Measurements from ENCODE around the gene HLA-DRA. TPM values are rescaled to one million over a fixed set of nuclear protein-coding genes. Genes with fewer than 3 reads are reported as not detected.

HLA-DRA gene
- total RNA-seq: 10 to 100 TPM in 1 of 2 experiments, 1 to 10 TPM in 1; 9.8 to 12.2 TPM

DNA sequence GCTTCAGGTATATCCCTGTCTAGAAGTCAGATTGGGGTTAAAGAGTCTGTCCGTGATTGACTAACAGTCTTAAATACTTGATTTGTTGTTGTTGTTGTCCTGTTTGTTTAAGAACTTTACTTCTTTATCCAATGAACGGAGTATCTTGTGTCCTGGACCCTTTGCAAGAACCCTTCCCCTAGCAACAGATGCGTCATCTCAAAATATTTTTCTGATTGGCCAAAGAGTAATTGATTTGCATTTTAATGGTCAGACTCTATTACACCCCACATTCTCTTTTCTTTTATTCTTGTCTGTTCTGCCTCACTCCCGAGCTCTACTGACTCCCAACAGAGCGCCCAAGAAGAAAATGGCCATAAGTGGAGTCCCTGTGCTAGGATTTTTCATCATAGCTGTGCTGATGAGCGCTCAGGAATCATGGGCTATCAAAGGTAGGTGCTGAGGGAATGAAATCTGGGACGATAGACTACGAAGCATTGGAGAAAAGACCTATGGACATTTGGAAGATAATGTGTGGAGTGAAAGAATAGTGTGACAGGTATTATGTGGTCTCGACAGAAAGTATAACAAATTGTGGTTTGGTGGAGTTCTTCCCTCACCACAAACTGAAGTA lies at the start of gene HLA-DRA:
TSS of gene HLA-DRA (plus strand) at position 286 of the 613 bp plus-strand sequence. CDS start at position 350, 64 bp downstream.
- peaks cover 14% of the 10 kb centered on the region for H3K4me1 Mint-ChIP-seq
- H3K9me3 Mint-ChIP-seq: no peaks in the 10 kb centered on the region
- H3K4me3 Mint-ChIP-seq: peak within 1 kb of the TSS; percentile 69
- H3K27ac Mint-ChIP-seq: peak within 1 kb of the TSS; percentile 52
- DNase-seq: no peak
- no peaks in the 10 kb centered on the region for H3K36me3 Mint-ChIP-seq
- H3K27me3 Mint-ChIP-seq: peaks cover 26% of the 10 kb centered on the region

GRCh38 chr6:32391505-32391904 lies 48.2 kb upstream of the HLA-DRA start:
- no peak overlapping the region for H3K4me3 Mint-ChIP-seq
- H3K36me3 Mint-ChIP-seq: no peaks in the 10 kb centered on the region
- H3K9me3 Mint-ChIP-seq: no peaks in the 10 kb centered on the region
- no peak for DNase-seq
- H3K4me1 Mint-ChIP-seq: no peaks in the 10 kb centered on the region
- H3K27me3 Mint-ChIP-seq: peaks cover 34% of the 10 kb centered on the region
- H3K27ac Mint-ChIP-seq: no peak overlapping the region

GRCh38 chr6:32393665-32394420 lies 45.8 kb upstream of the HLA-DRA start:
- Mint-ChIP-seq H3K4me3 (no peak overlapping the region), H3K27me3 (peaks cover 27% of the 10 kb centered on the region), H3K4me1 (peaks cover 5% of the 10 kb centered on the region)

DNA sequence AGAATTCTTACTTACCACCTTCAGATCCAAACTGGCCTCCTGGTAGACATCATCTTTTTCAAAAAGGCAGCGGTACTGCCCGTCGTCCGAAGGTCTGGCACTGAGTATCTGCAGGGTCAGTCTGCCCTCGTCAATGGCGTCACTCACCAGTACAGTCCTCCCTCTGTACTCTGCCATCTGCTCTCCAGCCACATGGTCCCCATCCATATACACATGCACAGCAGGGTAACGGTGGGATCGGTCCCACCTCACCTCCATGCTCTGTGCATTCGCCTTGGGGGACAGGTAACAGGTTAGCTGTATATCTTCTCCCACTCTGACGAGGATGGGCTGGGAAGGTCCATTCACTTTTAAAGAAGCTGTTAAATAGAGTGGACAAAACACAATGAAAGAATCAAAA lies 43.7 kb upstream of the HLA-DRA start:
- DNase-seq: no peak
- Mint-ChIP-seq H3K4me1 (peaks cover 5% of the 10 kb centered on the region), H3K27me3 (peaks cover 23% of the 10 kb centered on the region), H3K4me3 (no peak overlapping the region), H3K9me3 (no peaks in the 10 kb centered on the region), H3K27ac (no peak overlapping the region), H3K36me3 (no peaks in the 10 kb centered on the region)

More at GRCh38 chr6:32393665-32394420, 45.8 kb upstream of the HLA-DRA start:
- no peaks in the 10 kb centered on the region for H3K36me3 Mint-ChIP-seq
- DNase-seq: no peak
- no peak overlapping the region for H3K27ac Mint-ChIP-seq
- no peaks in the 10 kb centered on the region for H3K9me3 Mint-ChIP-seq

DNA sequence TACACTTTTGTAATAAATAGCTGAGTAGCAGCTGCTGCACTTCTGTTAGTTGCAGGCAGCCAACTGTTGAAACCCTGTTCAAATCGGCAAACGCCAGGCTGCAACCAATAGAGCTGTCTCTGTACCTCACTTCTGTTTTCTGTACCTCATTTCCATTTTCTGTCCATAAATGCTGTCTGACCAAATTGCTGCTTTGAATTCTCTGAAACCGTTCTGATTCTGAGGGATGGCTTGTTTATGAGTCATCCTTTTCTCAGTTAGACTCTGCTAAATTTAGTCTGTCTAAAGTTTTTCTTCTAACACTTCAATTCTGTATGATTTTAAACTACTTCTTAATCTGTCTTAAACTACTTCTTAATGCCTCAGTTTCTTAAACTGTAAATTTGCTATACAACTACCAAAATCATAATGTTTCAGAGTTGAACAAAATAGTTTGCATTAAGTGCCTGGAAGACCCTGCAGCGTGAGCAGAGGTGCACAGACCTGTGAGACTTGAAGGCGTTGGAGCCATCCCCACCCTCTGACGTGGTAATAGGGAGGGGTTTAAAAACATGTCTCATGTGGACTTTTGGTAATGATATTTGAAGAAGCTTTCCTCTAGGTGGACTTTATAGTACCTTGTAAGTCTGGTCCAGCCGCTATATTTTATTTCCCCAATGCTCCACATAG lies 42.3 kb upstream of the HLA-DRA start:
- Mint-ChIP-seq H3K36me3 (no peaks in the 10 kb centered on the region), H3K4me1 (peaks cover 5% of the 10 kb centered on the region), H3K27ac (no peak overlapping the region), H3K4me3 (no peak overlapping the region), H3K27me3 (peaks cover 23% of the 10 kb centered on the region), H3K9me3 (no peaks in the 10 kb centered on the region)
- no peak for DNase-seq

DNA sequence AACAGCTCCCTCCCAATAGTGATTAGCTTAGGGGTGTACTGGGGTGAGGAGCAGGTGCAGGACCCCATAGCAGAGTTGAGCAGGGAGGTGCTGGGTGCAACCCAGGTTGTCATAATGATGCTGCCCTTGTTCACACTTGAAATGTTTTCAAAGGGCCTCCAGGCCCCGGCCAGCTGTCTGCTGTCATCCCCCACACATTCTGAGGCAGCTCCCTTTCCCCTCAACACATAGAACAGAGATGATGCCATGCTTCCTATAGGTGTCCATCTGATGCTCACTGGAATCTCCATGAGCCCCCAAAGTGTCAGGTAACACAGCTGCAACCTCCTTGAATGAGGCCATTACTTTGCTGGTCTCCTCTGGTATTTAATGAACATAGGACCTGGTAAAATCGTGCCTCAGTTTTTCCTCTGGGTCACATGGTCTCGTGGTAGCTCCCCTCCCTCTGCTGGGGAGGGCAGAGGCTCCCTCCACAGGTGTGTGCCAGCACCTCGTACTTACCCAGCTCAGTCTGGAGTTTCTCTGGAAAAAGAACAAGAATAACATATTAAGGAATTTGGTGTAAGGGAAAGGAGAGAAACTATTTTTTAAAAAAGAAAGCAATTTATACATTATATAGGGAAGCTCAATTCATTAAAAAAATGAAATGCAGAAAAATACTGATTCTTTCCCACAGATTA lies 38.3 kb upstream of the HLA-DRA start:
- no peaks in the 10 kb centered on the region for H3K36me3 Mint-ChIP-seq

DNA sequence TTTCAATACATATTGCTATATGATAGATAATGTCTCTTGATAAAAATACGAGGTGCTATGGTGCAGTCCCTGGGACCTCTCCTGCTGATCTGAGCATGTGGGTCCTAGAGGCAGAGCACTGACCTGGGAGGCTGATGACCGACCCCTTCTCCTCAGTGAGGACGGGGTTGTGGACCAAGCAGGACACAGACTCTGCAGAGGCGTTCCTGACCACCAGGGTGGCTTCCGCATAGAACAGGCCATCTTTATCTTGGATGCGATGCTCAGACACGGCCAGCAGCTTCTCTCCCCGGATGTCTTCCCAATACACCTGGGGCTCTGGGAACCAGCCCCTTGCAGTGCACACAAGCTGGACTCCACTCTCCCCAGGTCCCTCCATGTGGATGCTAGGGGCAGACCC lies 36.9 kb upstream of the HLA-DRA start:
- Mint-ChIP-seq H3K4me3 (no peak overlapping the region), H3K36me3 (no peaks in the 10 kb centered on the region), H3K27ac (no peak overlapping the region), H3K27me3 (peaks cover 47% of the 10 kb centered on the region), H3K4me1 (no peaks in the 10 kb centered on the region), H3K9me3 (no peaks in the 10 kb centered on the region)
- no peak for DNase-seq

More for the DNA sequence above, 38.3 kb upstream of the HLA-DRA start:
- Mint-ChIP-seq H3K9me3 (no peaks in the 10 kb centered on the region), H3K27ac (no peak overlapping the region), H3K27me3 (peaks cover 38% of the 10 kb centered on the region), H3K4me1 (peaks cover 5% of the 10 kb centered on the region), H3K4me3 (no peak overlapping the region)
- no peak for DNase-seq

DNA sequence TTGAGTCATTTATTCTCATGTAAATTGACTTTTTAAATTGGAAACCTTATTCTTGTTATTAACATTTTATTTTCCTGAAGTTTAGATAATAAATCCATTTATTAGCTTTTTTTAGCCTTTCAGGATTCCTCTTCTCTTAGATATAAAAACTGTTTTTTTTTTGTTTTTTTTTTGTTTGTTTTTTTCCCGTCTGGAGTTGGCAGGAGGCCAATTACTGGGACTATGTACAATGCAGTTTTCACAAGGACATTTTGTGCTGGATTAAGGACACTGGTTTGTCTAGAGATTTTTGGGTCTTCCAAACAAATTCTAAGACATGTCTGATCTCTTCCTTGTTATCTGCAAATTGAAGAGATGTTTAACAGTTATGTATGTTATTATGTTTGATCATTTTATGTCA lies 34.0 kb upstream of the HLA-DRA start:
- Mint-ChIP-seq H3K9me3 (no peaks in the 10 kb centered on the region), H3K27me3 (peaks cover 51% of the 10 kb centered on the region), H3K36me3 (no peaks in the 10 kb centered on the region), H3K4me3 (no peak overlapping the region), H3K4me1 (no peaks in the 10 kb centered on the region), H3K27ac (no peak overlapping the region)
- no peak for DNase-seq

GRCh38 chr6:32406197-32406596 lies 33.5 kb upstream of the HLA-DRA start:
- Mint-ChIP-seq H3K4me3 (no peak overlapping the region), H3K27ac (no peak overlapping the region), H3K27me3 (peaks cover 54% of the 10 kb centered on the region), H3K4me1 (no peaks in the 10 kb centered on the region), H3K36me3 (no peaks in the 10 kb centered on the region), H3K9me3 (no peaks in the 10 kb centered on the region)
- DNase-seq: no peak

DNA sequence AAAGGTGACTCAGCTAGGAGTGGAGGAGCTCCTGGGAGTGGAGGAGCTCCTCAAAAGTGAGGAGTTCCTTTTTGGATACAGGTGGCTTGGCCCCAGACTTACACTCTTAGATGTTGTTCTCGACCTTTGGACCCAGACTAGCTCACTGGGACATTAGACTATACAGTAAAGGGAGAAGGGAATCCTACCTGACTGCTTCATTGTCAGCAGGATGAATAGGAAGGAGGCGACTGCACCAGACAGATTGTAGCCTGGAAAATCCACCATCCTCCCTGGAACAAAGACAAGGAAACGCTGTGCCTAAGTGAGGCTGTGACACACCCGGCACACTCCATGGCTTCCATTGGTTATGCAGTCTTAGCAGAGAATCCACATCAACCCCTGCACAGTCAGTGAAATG lies 32.8 kb upstream of the HLA-DRA start, which contains the start of gene BTNL2:
TSS of gene BTNL2 (minus strand) at position 325 of the 400 bp plus-strand sequence. CDS start at position 267, 58 bp downstream.
- Mint-ChIP-seq H3K9me3 (no peaks in the 10 kb centered on the region), H3K36me3 (no peaks in the 10 kb centered on the region), H3K4me3 (no peak within 1 kb of the TSS), H3K27ac (no peak within 1 kb of the TSS), H3K4me1 (no peaks in the 10 kb centered on the region), H3K27me3 (peaks cover 58% of the 10 kb centered on the region)
- DNase-seq: no peak

DNA sequence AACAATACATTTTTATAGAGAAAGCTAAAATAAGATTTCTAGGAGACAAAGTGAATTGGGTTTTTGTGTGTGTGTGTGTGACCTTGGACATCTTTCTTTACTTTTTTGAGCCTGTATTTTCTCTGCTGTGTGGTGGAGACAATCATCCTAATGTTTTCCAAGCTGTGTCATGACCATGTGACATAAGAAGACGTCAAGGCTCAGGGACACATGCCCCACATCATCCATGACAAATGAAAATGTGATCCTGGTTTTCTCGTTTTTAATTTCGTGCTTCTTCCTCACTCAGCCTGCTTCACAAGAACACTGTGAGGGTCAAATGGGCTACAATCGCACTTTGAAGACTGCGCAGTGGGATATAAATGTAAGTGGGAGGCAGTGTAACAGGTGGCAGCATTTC lies 28.8 kb upstream of the HLA-DRA start:
- DNase-seq: no peak

DNA sequence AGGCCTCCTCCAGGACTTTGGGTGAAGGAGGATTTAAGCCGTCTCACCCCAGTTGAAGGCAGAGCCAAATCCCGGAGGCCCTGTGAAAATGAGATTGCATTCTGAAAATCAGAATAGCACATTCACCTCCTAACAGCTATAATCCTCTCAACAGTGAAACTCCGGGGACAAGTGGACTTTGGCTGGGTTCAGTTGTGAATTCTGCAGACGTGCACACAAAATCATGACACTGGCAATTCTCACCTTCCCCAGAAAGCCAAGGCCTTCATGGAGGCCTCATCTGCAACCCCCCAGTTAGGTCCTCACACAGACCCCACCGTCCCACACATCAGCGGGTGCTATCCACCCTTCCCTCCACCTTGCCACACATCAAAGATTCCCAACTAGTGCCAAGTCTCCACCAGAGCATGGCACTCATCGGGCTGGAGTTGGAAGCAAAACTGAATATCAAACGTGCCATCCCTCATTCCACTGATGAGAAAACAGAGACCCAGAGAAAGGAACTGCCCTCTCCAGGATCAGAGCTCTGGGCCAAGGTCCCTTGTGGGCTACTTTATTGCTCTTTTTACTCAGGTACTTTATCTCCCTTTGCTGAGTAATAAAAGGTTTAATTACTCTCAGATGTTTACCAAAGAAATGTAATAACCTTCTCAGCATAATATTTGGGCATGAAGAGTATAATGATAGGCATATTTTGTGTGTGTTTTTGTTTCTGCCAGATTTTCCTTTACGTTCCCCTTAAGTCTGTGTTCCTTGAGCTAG lies 27.9 kb upstream of the HLA-DRA start:
- no peak for DNase-seq
- no peaks in the 10 kb centered on the region for H3K36me3 Mint-ChIP-seq
- no peaks in the 10 kb centered on the region for H3K9me3 Mint-ChIP-seq
- H3K27me3 Mint-ChIP-seq: peaks cover 60% of the 10 kb centered on the region
- H3K4me3 Mint-ChIP-seq: no peak overlapping the region
- H3K27ac Mint-ChIP-seq: no peak overlapping the region
- peaks cover 10% of the 10 kb centered on the region for H3K4me1 Mint-ChIP-seq

More for the DNA sequence above, 28.8 kb upstream of the HLA-DRA start:
- Mint-ChIP-seq H3K4me3 (no peak overlapping the region), H3K9me3 (no peaks in the 10 kb centered on the region), H3K36me3 (no peaks in the 10 kb centered on the region), H3K4me1 (peaks cover 10% of the 10 kb centered on the region), H3K27me3 (peaks cover 62% of the 10 kb centered on the region), H3K27ac (no peak overlapping the region)

- peak; percentile 76 for DNase-seq
- H3K36me3 Mint-ChIP-seq: no peaks in the 10 kb centered on the region
- H3K4me1 Mint-ChIP-seq: peaks cover 10% of the 10 kb centered on the region
- no peak overlapping the region for H3K27ac Mint-ChIP-seq
- no peaks in the 10 kb centered on the region for H3K9me3 Mint-ChIP-seq
- peaks cover 52% of the 10 kb centered on the region for H3K27me3 Mint-ChIP-seq
- no peak overlapping the region for H3K4me3 Mint-ChIP-seq
Observed at GRCh38 chr6:32413427-32414047, 26.1 kb upstream of the HLA-DRA start.

DNA sequence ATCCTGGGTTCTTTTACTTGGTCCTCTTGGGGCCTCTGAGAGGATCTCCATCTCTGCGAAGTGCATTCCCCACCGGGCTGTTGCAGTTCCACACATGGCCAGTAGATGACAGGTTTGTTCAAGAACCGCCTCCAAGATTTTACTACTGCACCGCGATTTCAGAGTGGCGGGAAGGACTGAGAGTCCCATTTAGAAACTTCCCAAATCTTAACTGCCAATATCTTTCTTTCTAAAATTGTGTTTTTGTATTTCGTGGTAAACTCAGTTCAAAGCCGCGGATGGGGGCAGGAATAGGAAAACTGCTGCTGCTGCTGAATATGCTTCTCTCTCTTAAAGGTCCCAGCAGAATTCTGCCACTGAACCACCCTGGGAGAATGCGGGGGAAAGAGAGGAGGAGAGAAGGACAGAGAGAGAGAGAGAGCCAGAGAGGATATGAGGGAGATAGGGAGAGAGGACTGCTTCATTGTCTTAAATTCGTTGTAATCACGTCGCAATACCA lies 24.1 kb upstream of the HLA-DRA start:
- peaks cover 54% of the 10 kb centered on the region for H3K27me3 Mint-ChIP-seq
- H3K27ac Mint-ChIP-seq: no peak overlapping the region
- H3K9me3 Mint-ChIP-seq: no peaks in the 10 kb centered on the region
- peaks cover 12% of the 10 kb centered on the region for H3K4me1 Mint-ChIP-seq
- peak; percentile 63 for DNase-seq
- peak overlapping the region; percentile 16 for H3K4me3 Mint-ChIP-seq
- no peaks in the 10 kb centered on the region for H3K36me3 Mint-ChIP-seq

All from activated naive CD8-positive, alpha-beta T cell treated with anti-CD3 and anti-CD28 coated beads for 36 hours (primary cell).